GF-D8 (cell line): ENCODE results near the gene CCNL2.

Source experiments
- DNase-seq: peaks from one replicate; lab custom pipeline; 2025; lab: John Stamatoyannopoulos, UW

CCNL2 gene

DNA sequence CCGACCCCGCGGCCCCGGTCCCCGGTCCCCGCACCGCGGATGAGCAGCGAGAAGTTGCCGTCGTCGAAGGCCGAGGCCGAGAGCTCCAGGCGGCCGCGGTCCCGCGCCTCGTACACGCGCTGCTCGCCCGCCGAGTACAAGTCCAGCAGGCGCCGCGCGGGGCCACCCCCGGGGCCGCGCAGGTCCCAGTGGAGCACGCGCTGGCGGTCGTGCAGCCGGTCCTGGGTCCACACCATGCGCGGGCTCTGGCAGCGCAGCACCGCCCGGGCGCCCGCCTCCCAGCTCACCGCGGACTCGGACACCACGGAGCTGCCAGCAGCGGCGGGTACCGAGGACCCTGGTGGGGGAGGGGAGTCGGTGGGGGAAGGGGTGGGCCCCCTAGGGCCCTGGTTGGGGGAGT is 43.7 kb downstream of the CCNL2 start:
- no peak for DNase-seq

GRCh38 chr1:1354271-1355247 is 44.6 kb downstream of the CCNL2 start:
- DNase-seq = no peak

DNA sequence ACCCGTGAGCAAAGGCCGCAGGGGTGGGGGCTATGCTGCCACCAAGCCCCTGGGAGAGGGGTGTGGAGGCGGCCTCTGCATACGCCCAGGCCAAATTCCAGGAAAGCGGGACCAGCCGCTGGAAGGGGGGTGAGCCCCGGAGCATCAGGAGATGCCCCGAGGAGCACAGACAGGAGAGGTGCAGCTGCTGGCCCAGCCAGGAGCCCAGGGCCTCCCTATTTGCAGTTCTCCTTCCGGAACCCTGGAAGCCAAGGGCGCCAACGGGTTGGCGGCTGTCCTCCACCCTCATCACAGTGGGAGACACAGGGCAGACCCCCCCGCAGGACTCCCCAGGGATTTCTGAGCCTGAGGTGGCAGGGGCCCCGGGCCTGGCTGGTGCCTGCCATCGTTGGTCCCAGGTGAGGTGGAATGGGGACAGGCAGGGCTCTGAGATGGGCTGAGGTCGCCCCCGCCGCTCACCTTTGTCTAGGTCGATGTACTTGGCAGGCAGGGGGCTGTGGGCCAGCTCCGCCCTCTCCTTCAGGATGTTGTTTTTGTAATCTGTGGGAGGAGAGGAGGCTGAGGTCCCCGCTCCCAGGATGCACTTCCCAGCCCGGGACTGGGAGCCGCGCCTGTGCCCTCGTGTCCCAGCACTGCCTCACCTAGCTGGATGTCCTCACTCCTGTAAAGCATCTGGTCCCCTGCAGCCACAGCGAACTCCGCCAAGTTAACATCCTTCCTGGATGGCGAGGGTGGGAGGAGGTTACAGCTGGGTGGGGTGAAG is 45.6 kb downstream of the CCNL2 start:
- no peak for DNase-seq

GRCh38 chr1:1352786-1353388 is 46.2 kb downstream of the CCNL2 start:
- no peak for DNase-seq

- DNase-seq = no peak
Observed at GRCh38 chr1:1351511-1352427, 47.4 kb downstream of the CCNL2 start.

DNA sequence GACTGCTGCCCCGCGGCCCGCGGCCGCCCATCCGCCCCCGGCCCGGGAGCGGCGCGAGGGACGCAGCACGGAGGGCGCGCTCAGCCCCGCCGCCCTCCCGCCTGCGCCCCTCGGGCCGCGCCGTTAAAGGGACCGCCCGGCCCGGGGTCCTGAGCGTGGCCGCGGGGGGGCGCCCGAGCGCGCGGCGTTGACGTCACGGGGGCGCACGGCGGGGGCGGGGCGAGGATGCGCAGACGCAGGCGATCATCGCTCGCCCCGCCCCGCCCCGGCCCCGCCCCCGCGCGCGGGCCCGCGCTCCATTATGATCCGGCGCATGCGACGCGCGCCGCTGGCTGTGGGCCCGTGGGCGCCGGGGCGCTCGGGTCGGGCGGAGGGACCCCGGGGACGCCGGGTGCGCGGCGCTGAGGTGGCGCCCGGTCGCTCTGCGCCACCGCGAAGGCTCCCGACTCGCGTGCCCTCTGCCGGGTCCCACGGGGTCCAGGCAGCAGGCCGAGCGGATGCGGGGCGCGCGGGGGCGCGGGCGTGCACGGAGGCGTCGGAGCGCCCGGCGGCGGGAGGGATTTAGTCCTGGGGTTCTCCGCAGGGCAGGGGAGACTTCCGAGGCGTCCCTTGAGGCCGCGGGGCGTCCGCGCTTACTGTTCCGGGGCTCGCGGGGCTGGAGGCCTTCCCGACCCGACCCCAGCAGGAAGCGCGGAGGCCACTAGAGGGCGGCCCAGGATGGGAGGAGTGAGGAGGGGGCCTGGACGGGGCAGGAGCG is 49.7 kb downstream of the CCNL2 start, which contains the start of gene DVL1:
TSS of gene DVL1 (minus strand) at position 163 of the 757 bp plus-strand sequence. CDS start 353 bp downstream, outside the sequence.
- no peak for DNase-seq

- no peak for DNase-seq
Observed at GRCh38 chr1:1348420-1349255, 50.5 kb downstream of the CCNL2 start.

DNA sequence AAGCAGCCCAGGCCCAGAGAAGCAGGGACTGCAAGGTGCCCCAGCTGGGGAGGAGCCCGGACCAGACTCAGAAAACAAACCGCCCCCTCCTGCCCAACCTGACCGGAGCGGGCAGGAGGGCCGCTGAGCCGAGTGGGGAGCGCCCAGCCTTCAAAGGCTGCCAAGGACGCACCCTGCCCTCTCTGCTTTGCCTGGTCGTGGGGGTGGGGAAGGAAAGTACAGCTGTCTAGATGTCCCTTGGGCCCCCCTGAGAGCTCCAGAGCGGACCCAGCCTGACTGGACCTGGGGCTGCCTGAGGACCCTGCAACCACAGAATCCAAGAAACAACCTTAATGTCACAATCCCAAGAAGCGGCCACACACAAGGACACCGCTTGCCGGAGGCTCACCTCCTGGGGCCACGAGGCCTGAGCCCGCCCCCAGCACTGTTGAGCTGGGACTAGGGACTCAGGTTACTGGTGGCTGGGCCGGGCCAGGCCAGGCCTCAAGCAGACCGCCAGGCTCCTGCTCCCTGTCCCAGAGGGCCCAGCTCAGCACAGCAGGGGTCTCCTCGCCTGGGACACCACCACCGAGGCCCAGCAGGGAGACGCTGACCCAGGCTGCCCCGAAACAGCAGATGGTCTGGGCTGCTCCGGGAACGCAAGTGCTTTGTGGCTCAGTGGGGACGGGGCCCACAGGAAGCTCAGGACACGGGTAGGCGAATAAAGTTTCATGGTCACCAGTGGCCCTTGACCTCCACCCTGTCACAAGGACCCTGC is 51.3 kb downstream of the CCNL2 start:
- DNase-seq = no peak

DNA sequence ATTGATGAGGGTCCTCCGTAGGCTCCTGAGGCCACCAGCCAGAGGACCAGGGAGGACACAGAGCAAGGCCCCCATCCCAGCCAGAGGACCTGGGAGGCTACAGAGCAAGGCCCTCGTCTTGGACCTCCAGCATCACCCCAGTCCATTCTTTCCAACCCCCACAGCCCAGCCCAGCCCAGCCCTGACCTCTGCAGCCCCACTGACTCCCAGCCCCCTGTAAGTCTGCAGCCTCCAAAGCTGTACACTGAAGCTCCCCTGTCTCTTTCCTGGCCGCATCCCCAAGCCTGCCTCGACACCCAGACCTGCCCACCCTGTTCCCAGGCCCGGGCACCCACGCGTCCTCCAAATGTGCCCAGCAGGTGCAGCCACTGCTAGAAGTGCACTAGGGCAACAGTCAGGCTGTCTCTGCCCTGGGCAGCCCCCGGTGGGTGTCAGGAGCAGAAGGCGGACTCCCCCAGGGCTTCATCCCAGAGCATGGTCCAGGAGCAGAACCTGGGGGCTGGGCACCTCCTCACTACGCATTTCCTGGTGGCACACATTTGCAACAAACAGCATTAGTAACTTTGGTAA is 52.0 kb downstream of the CCNL2 start:
- DNase-seq = no peak

- DNase-seq = no peak
Observed at GRCh38 chr1:1346501-1346890, 52.6 kb downstream of the CCNL2 start.

GRCh38 chr1:1345860-1346500 is 53.2 kb downstream of the CCNL2 start:
- no peak for DNase-seq

- no peak for DNase-seq
Observed at GRCh38 chr1:1345384-1345783, 53.8 kb downstream of the CCNL2 start.

DNA sequence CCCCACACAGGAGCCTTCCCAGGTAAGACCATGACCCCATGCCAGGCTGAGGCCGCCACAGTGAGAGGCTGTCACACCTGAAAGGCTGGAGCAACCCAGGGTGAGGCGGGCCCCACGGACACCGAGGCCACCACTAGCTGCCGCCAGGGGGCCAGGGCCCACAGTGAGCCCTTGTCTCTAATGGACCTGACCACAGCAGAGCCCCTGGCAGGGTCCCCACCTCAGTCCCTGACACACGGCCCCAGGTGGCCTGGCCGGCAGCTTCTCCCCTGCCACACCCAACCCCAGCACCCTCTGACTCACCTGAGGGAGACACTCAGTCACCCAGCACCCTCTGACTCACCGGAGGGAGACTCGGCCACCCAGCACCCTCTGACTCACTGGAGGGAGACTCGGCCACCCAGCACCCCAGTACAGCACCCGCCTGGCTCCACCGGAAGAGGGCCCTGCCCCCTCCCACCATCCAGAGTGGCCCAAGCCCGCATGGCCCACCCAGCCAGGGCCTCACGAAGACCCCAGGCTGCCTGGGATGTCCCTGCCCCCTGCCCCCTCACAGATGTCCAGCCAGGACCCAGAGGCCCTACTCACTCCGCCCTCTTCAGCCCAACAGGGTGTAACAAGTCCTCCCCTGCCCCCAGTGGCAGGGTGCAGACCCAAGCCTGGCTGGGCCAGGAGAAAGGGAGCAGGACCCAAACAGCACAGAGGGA is 54.3 kb downstream of the CCNL2 start:
- no peak for DNase-seq

GRCh38 chr1:1343811-1344421 is 55.2 kb downstream of the CCNL2 start:
- no peak for DNase-seq

DNA sequence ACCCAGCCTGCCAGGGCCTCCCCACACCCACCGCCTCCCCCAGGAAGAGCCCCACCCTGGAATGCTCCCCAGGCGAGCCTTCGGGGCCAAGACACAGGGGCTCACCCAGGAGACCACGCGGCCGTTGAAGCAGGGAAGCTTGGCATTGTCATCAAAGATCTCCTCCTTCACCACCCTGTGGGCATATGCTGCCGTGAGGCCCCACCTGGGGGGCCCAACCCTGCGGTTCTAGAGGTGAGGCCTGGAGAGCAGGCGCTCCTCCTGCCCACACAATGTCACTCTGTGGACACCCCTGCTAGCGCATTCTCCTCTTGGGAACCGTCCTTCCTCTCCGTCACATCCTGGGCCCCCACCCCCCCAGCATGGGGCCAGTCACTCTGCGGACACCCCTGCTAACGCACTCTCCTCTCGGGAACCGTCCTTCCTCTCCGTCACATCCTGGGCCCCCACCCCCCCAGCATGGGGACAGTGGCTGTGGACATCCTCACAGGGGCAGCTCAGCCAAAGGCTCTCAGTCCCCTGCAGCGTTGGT is 56.5 kb downstream of the CCNL2 start:
- no peak for DNase-seq

DNA sequence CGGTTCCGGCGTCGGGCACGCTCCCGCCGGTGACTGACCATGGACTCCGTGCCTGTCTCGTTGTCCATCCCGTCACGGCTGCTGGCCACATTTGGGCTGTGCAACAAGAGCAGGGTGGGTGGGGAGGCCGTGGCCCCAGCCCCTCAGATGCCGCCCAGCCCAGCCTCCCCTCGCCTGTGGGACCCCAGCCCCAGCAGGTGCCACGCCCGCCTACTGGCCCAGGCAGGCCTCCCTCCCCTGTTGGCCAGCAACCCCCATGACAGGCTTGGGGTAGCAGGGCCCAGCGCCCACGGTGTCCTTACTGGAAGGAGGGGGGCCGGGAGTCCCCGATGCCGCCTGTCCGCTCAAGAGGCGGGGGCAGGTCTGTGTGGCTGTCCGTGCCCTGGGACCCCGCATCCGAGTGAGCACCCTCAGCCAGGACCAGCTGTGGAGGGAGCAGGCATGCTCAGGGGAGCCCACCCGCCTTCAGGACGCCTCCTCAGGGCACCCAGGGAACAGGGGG is 57.0 kb downstream of the CCNL2 start:
- no peak for DNase-seq
